Inflammatory macrophage treated with lipopolysaccharide for 4 hours (primary cell): ENCODE results near the gene TNPO3.

Experiments used
- DNase-seq: peaks from one replicate; pipeline ENCODE4 v3.0.0-alpha.2; 2020

Gene TNPO3

DNA sequence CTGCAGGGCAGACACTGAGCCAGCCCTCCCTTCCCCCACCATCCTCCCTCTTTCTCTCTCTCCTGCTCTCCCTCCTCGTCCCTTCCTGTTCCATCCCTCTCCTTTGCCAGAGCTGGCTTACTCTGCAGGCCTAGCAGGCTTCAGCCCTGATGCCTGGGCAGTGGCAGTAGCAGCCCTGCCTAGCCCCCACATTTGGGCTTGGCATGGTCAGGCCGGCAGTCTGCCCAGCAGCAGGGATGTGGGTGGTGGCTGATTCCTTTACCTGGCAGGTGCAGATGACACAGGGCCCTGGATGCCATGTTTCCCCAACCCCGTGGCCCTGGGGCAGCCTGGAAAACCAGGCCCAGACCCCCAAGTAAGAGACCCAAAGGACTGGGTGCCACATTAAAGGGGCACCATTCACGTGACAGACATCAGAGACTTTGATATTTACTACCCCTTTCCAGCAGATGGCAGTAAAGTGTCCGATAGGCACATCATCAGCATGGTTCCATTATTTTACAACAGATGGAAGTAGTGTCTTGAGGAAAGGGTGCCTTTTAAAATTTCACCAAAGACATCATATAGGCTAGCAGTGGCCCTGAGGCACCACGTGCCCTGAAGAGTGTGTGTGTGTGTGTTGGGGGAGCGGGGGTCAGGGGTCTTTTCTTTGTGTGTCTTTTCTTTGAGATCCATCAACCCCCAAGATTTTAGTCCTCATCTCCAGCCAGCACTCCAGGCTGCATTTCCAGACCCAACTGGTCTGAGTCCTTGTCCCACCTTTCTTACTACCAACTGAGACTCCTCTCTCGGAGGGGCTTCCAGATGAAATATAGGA, 150.3 kb downstream of the TNPO3 start:
- peak; percentile 74 for DNase-seq
